ENCODE measurements around the gene BCAT1. TPM values are rescaled to one million over a fixed set of nuclear protein-coding genes. Genes with fewer than 3 reads are reported as not detected.
A peak's percentile ranks its signal among the peaks of the same experiment; 100 is the strongest.

Gene BCAT1, protein sequence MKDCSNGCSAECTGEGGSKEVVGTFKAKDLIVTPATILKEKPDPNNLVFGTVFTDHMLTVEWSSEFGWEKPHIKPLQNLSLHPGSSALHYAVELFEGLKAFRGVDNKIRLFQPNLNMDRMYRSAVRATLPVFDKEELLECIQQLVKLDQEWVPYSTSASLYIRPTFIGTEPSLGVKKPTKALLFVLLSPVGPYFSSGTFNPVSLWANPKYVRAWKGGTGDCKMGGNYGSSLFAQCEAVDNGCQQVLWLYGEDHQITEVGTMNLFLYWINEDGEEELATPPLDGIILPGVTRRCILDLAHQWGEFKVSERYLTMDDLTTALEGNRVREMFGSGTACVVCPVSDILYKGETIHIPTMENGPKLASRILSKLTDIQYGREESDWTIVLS
- 70.1 and 74.8 TPM in 2 replicates for polyA plus RNA-seq (2014; cell fraction: cytosol; rRNA removed)
- 41.3 and 41.6 TPM in 2 replicates for polyA plus RNA-seq (2014; cell fraction: nucleus; rRNA removed)

DNA sequence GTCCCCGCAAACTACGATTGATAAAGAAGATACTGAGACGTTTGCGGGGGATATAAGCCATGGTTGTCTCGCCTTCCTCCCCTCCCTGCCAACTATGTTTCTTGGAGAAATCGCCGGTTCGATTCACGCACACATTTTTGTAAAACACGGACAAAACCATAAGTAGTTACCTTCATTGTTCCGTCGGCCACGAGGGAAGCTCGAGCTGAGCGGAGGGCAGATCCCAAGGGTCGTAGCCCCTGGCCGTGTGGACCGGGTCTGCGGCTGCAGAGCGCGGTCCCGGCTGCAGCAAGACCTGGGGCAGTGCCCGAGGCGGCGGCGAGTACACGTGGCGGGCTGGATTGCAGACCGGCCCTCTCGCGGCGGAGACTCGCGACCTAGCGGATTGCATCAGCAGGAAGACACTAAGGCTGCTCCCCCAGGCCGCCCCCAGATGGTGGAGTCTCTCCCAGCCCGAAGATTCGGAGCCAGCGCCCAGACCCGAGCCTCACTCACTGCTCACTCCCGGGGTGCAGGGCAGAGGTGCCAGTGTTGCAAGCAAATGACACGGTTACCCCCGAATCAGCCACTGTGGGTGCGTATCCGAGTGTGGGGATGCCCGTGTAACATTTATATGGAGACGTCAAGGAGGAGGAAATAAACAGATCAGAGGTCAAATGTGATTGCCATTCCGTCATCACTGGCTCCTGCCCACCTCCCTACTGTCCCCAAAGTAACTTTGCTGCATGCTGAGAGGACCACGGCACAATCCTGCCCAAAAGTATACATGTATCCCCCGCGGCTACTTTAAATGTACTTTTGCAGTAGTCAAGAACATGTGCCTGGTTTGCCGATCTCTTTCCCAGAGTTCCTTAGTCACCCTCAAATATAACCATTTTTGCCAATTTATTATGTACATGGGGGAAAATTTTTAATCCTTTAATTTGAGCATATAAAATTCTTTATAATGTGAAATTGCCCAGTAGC is at the start of gene BCAT1:
Gene BCAT1, minus strand, starts transcription at position 345 of the 966 bp plus-strand sequence. Its CDS starts 169 bp downstream, at position 176.
- peak; percentile 87 for DNase-seq (ENCODE audit: low spot score)

- DNase-seq (ENCODE audit: low spot score) = no peak
Measured at GRCh38 chr12:24997970-24998582, 49.2 kb upstream of the BCAT1 start.

DNA sequence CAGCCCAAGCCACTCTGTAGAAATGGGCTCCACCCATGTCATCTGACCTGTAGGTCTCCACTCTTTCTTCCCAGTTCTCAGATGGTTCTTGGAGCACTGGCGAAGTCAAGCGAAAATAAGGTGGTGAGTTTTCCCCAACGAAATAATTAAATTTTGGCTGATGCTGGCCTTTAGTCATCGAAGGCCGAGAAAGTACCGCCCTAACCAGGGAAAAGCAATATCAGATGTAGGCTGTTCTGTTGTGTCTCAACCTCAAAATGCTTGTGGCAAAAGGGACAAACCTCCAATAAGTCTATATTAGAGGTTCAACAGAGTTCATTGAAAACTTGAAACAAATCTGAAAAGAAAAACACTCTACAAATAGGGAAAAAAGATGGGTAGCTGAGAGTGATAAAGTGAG is 48.6 kb upstream of the BCAT1 start:
- DNase-seq (ENCODE audit: low spot score) = no peak

- no peak for DNase-seq (ENCODE audit: low spot score)
Measured at GRCh38 chr12:24996820-24997219, 47.9 kb upstream of the BCAT1 start.

GRCh38 chr12:24996102-24996797 is 47.3 kb upstream of the BCAT1 start:
- no peak for DNase-seq (ENCODE audit: low spot score)

GRCh38 chr12:24993793-24994192 is 44.9 kb upstream of the BCAT1 start:
- no peak for DNase-seq (ENCODE audit: low spot score)

DNA sequence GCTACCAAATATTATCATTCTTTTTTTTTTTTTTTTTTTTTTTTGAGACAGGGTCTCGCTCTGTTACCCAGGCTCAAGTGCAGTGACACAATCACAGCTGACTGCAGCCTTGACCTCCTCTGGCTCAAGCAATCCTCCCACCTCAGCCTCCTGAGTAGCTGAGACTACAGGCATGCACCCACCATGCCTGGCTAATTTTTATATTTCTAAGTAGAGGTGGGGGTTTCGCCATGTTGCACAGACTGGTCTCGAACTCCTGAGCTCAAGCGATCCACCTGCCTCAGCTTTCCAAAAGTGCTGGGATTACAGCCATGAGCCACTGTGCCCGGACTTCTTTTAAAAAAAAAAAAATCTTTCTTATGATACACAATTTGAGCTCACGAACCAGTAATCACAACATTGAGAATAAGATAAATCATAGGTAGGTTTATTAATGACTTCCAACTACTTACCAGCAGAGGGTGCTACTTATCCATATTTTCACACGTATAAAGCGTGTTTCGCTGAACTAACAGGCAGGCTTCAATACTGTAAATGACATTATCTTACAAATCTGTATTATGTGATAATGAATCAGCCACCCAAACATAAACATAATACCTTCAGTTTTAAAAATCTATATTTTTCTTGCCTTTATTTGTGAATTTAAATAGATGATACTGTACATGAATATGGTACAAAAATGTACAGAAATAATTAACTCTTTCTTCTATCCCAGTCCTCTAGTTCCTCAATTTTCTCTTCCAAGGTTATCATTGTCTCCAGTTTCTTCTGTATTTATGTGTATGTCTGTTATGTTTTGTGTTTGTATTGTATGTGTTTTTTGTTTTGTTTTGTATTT is 42.5 kb upstream of the BCAT1 start:
- DNase-seq (ENCODE audit: low spot score) = peak; percentile 66

DNA sequence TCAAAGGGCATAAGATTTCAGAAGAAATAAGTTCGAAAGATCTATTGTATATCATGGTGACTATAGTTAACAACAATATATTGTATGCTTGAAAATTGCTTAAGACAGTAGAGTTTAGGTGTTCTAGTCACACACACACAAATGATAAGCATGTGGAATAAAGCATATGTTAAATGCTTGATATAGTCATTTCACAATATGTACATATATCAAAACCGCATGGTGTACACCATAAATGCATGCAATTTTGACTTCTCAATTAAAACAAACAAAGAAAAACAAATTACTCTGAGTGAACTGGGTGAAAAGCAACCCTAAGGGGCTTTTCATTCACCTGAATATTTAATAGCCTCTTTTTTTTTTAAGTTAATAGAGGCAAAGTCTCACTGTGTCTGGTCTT is 40.3 kb upstream of the BCAT1 start:
- DNase-seq (ENCODE audit: low spot score) = no peak

GRCh38 chr12:24982250-24982649 is 33.3 kb upstream of the BCAT1 start:
- DNase-seq (ENCODE audit: low spot score) = no peak

- DNase-seq (ENCODE audit: low spot score) = no peak
Measured at GRCh38 chr12:24979976-24980730, 31.3 kb upstream of the BCAT1 start.

GRCh38 chr12:24979329-24979728 is 30.4 kb upstream of the BCAT1 start:
- DNase-seq (ENCODE audit: low spot score) = no peak

GRCh38 chr12:24977711-24978110 is 28.8 kb upstream of the BCAT1 start:
- DNase-seq (ENCODE audit: low spot score) = no peak

DNA sequence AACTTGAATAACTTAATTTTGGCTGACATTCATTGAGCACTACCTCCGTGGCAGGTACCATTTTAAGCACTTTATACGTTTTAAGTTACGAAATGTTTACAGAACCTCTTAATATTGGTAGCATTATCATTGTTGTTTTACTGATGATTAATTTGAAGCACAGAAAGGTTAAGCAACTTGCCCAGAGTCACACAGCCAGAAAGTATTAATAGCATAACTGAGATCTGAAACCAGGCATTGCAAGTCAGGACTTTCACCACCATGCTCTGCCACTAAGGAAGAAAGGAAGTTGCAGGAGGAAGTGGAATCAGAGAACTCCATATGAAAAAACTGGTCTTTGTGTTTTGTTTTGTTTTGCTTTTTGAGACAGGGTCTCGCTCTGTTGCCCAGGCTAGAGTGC is 28.2 kb upstream of the BCAT1 start:
- no peak for DNase-seq (ENCODE audit: low spot score)

- peak; percentile 93 for DNase-seq (ENCODE audit: low spot score)
Measured at GRCh38 chr12:24975425-24975824, 26.5 kb upstream of the BCAT1 start.

GRCh38 chr12:24974216-24974615 is 25.3 kb upstream of the BCAT1 start:
- no peak for DNase-seq (ENCODE audit: low spot score)

DNA sequence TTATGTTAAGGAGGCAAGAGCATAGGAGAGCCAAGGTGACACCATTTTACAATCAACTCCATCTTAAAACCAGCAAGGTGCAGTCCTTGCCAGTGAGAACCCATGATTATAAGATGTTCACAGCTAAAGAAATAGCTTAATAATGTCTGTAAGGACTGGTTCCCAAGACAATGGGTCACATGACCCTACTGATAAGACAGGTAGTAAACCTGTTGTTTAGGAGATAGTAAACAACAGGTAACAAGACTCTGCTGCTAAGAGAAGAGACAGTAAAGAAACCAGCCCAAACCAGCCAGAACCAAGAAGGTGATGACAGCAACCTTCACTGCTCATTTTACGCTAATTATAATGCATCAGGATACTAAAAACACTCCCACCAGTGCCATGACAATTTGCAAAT is 23.2 kb upstream of the BCAT1 start:
- DNase-seq (ENCODE audit: low spot score) = no peak

DNA sequence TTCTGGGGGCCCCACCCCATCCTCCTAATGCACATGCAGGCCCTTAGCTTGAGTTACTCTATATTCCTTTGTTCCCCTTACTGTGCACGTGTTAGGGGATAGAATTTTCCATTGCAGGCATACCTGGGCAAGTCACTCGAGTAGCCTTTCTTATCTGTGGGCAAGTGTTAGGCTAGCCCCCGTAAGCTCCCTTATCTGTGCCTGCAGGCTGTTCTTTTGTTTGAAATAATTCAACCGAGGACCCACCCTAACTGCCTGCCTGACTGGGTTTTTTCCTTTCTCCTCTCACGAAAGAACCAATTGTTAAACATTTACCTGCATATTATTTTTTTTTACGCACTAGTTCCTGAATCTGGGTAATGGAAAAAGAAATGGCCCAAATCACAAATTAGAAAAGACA is 21.3 kb upstream of the BCAT1 start:
- no peak for DNase-seq (ENCODE audit: low spot score)

GRCh38 chr12:24966951-24967564 is 18.2 kb upstream of the BCAT1 start:
- DNase-seq (ENCODE audit: low spot score) = no peak

DNA sequence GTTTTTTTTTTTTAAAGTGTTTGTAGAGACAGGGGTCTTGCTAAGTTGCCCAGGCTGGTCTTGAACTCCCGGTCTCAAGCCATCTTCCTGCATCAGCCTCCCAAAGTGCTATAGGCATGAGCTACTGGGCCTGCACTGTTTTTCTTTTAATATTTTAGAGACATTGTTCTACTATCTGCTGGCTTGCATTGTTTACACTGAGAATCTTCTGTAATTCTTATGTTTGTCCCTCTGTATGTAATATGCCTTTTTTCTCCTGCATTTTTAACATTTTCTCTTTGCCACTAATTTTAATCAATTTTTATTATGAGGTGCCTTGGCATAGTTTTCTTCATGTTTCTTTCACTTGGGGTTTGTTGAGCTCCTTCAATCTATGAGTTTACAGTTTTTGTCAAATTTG is 15.4 kb upstream of the BCAT1 start:
- DNase-seq (ENCODE audit: low spot score) = no peak

Data from SK-N-DZ (cell line).